ENCODE results near the gene MYOM1. TPM values are rescaled to one million over a fixed set of nuclear protein-coding genes. Genes with fewer than 3 reads are reported as not detected.
"Not testable (repeated sequence)": the region's sequence is repeated elsewhere in the genome, so short reads cannot be mapped to it uniquely, and the experiment has no call there.

MYOM1 gene
- polyA plus RNA-seq, 1 experiment, result 0.02 TPM

DNA sequence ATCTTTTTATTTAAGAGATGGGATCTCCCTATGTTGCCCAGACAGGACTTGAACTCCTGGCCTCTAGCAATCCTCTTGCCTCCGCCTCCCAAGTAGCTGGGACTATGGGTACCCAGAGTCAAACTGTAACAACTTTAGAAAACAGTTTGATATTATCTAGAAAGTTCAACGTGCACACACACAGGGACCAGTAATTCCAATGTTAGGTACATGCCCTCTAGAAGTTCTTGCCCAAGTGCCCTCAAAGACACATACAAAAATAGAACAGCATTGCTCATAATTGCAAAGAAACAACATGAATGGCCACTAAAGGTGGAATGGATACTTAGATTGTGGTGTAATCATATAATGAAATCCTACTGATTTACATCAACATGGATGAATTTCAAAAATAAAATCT, 194.2 kb downstream of the MYOM1 start:
- no peak for DNase-seq (ENCODE audit: low read depth, low spot score)

DNA sequence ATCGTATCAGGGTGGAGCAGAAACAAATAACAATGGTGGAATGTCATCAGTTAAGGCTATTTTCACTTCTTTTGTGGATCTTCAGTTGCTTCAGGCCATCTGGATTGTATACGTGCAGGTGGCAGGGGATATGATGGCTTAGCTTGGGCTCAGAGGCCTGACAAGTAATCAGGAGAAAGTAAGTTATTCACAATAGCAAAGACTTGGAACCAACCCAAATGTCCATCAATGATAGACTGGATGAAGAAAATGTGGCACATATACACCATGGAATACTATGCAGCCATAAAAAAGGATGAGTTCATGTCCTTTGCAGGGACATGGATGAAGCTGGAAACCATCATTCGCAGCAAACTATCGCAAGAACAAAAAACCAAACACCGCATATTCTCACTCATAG, 196.2 kb downstream of the MYOM1 start:
- H3K9me3 ChIP-seq (ENCODE audit: control insufficient read depth, insufficient read depth, low read length); H3K27me3 ChIP-seq (ENCODE audit: control insufficient read depth, insufficient read depth, low read length); H3K4me3 ChIP-seq (ENCODE audit: low read depth, low read length); POLR2A ChIA-PET; DNase-seq (ENCODE audit: low read depth, low spot score); H3K27ac ChIP-seq (ENCODE audit: low read depth, low read length): not testable (repeated sequence)
- CTCF ChIA-PET, result interaction anchor here (0.6 to 1.0 kb wide), 2 partner anchors 39 to 127 kb away, joined by 3 read pairs; no protein-coding TSS in a partner anchor

More for the DNA sequence above, 194.2 kb downstream of the MYOM1 start:
- ChIA-PET POLR2A (no interaction called here), CTCF (no interaction called here)
- no peak overlapping the region for H3K27ac ChIP-seq (ENCODE audit: low read depth, low read length)
- H3K9me3 ChIP-seq (ENCODE audit: control insufficient read depth, insufficient read depth, low read length), result no peaks in the 10 kb centered on the region; the same call in 1 of the 2 replicates
- TF ChIP-seq, protein P1, sequence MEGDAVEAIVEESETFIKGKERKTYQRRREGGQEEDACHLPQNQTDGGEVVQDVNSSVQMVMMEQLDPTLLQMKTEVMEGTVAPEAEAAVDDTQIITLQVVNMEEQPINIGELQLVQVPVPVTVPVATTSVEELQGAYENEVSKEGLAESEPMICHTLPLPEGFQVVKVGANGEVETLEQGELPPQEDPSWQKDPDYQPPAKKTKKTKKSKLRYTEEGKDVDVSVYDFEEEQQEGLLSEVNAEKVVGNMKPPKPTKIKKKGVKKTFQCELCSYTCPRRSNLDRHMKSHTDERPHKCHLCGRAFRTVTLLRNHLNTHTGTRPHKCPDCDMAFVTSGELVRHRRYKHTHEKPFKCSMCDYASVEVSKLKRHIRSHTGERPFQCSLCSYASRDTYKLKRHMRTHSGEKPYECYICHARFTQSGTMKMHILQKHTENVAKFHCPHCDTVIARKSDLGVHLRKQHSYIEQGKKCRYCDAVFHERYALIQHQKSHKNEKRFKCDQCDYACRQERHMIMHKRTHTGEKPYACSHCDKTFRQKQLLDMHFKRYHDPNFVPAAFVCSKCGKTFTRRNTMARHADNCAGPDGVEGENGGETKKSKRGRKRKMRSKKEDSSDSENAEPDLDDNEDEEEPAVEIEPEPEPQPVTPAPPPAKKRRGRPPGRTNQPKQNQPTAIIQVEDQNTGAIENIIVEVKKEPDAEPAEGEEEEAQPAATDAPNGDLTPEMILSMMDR (IDR thresholded peaks at IDR 0.05; ENCODE audit: low read depth, low read length), result no peak
- no peak overlapping the region for H3K4me3 ChIP-seq (ENCODE audit: low read depth, low read length)
- no peaks in the 10 kb centered on the region for H3K27me3 ChIP-seq (ENCODE audit: control insufficient read depth, insufficient read depth, low read length)

Small RNAs within 50 kb of the gene (small RNA-seq; reads per million reads assigned to genes)
- not detected for gene RF00156 (ENCODE audit: insufficient read length, low read depth)
- gene RNU7-25P (ENCODE audit: insufficient read length, low read depth), result not detected

Other genes starting within 250 kb of the MYOM1 start
- gene LPIN2, start 206.8 kb downstream of the MYOM1 start, polyA plus RNA-seq (2011; rRNA removed), result 41.9 and 46.7 TPM in 2 replicates
- gene MYL12A, start 27.8 kb upstream of the MYOM1 start, polyA plus RNA-seq (2011; rRNA removed), result 645 and 751 TPM in 2 replicates
- 682 and 787 TPM in 2 replicates for gene MYL12B, start 42.2 kb upstream of the MYOM1 start, polyA plus RNA-seq (2011; rRNA removed)
- 60.6 and 61.1 TPM in 2 replicates for gene TGIF1, start 230.2 kb upstream of the MYOM1 start, polyA plus RNA-seq (2011; rRNA removed)

Data from AG04450 (cell line).